ENCODE results near the gene DLX5.

GRCh38 chr7:97015756-97016380, 8.8 kb downstream of the DLX5 start:
- TF ChIP-seq POLR2A (IDR thresholded peaks at IDR 0.05) (no peak), POLR2AphosphoS5 (IDR thresholded peaks at IDR 0.05) (no peak)
